ENCODE measurements around the gene FCHSD2. TPM values are rescaled to one million over a fixed set of nuclear protein-coding genes. Genes with fewer than 3 reads are reported as not detected.

The FCHSD2 gene
- total RNA-seq, 1 donor from 2014 or later = 22.2 TPM

GRCh38 chr11:73078631-73079030 lies 63.5 kb downstream of the FCHSD2 start:
- no peak overlapping the region for H3K9ac ChIP-seq
- no peaks in the 10 kb centered on the region for H3K27me3 ChIP-seq
- Mint-ChIP-seq H3K27me3 (ENCODE audit: insufficient read depth, low read depth) (peaks cover 5% of the 10 kb centered on the region), H3K36me3 (peaks cover 37% of the 10 kb centered on the region), H3K9me3 (peaks cover 13% of the 10 kb centered on the region), H3K27ac (no peak overlapping the region), H3K4me1 (no peaks in the 10 kb centered on the region), H3K4me3 (no peak overlapping the region)
- TF ChIP-seq, protein P1, sequence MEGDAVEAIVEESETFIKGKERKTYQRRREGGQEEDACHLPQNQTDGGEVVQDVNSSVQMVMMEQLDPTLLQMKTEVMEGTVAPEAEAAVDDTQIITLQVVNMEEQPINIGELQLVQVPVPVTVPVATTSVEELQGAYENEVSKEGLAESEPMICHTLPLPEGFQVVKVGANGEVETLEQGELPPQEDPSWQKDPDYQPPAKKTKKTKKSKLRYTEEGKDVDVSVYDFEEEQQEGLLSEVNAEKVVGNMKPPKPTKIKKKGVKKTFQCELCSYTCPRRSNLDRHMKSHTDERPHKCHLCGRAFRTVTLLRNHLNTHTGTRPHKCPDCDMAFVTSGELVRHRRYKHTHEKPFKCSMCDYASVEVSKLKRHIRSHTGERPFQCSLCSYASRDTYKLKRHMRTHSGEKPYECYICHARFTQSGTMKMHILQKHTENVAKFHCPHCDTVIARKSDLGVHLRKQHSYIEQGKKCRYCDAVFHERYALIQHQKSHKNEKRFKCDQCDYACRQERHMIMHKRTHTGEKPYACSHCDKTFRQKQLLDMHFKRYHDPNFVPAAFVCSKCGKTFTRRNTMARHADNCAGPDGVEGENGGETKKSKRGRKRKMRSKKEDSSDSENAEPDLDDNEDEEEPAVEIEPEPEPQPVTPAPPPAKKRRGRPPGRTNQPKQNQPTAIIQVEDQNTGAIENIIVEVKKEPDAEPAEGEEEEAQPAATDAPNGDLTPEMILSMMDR (IDR thresholded peaks at IDR 0.05) = no peak
- TF ChIP-seq EZH2 (IDR thresholded peaks at IDR 0.05) (no peak), EZH2phosphoT487 (IDR thresholded peaks at IDR 0.05) (no peak)
- H3K4me2 ChIP-seq = no peak overlapping the region
- no peaks in the 10 kb centered on the region for H3K4me1 ChIP-seq
- H2AFZ ChIP-seq (replicated peaks) = no peak overlapping the region
- no peak overlapping the region for H3K4me3 ChIP-seq
- H4K20me1 ChIP-seq (ENCODE audit: low read depth) = no peaks in the 10 kb centered on the region
- DNase-seq (ENCODE audit: low spot score) = no peak
- peaks cover 3% of the 10 kb centered on the region for H3K36me3 ChIP-seq
- H3K79me2 ChIP-seq (ENCODE audit: low read depth) = peaks cover 6% of the 10 kb centered on the region
- no peak overlapping the region for H3K27ac ChIP-seq
- H3K9me3 ChIP-seq (ENCODE audit: low read depth) = peaks cover 12% of the 10 kb centered on the region
- no peaks in the 10 kb centered on the region for H3F3A ChIP-seq (ENCODE audit: low read depth)

GRCh38 chr11:73077454-73077853 lies 64.7 kb downstream of the FCHSD2 start:
- Histone ChIP-seq H3K27me3 (no peaks in the 10 kb centered on the region), H3K4me1 (no peaks in the 10 kb centered on the region), H2AFZ (replicated peaks) (no peak overlapping the region), H3K9ac (no peak overlapping the region), H3F3A (ENCODE audit: low read depth) (no peaks in the 10 kb centered on the region), H3K4me2 (no peak overlapping the region), H3K27ac (no peak overlapping the region), H4K20me1 (ENCODE audit: low read depth) (no peaks in the 10 kb centered on the region), H3K36me3 (peaks cover 3% of the 10 kb centered on the region), H3K4me3 (no peak overlapping the region), H3K9me3 (ENCODE audit: low read depth) (peaks cover 12% of the 10 kb centered on the region), H3K79me2 (ENCODE audit: low read depth) (peaks cover 6% of the 10 kb centered on the region)
- TF ChIP-seq, protein P1 (IDR thresholded peaks at IDR 0.05) = no peak
- TF ChIP-seq EZH2phosphoT487 (IDR thresholded peaks at IDR 0.05) (no peak), EZH2 (IDR thresholded peaks at IDR 0.05) (no peak)
- no peak overlapping the region for H3K27ac Mint-ChIP-seq
- no peaks in the 10 kb centered on the region for H3K4me1 Mint-ChIP-seq
- DNase-seq (ENCODE audit: low spot score) = no peak
- H3K9me3 Mint-ChIP-seq = peaks cover 13% of the 10 kb centered on the region
- H3K4me3 Mint-ChIP-seq = no peak overlapping the region
- peaks cover 5% of the 10 kb centered on the region for H3K27me3 Mint-ChIP-seq (ENCODE audit: insufficient read depth, low read depth)
- H3K36me3 Mint-ChIP-seq = peaks cover 31% of the 10 kb centered on the region

DNA sequence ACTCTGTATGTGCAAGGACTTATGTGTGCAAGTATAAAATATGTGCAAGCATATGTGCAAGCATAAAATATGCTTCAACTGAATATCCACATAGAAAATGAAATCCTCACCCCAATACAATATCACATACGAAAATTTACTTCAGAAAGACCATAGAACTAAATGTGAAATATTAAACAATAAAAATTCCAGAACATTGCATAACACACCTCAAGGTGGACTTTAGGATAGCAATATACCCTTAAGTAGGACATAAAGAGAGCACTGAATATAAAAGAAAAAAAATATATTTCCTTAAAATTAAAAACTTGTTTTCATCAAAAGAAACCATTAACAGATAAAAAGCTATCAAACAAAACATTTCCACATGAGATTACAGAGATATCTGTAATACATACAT lies 67.8 kb downstream of the FCHSD2 start:
- Mint-ChIP-seq H3K36me3 (peaks cover 29% of the 10 kb centered on the region), H3K27ac (no peak overlapping the region), H3K4me3 (no peak overlapping the region), H3K27me3 (ENCODE audit: insufficient read depth, low read depth) (peaks cover 5% of the 10 kb centered on the region), H3K9me3 (peaks cover 15% of the 10 kb centered on the region), H3K4me1 (no peaks in the 10 kb centered on the region)
- H3K79me2 ChIP-seq (ENCODE audit: low read depth) = peaks cover 6% of the 10 kb centered on the region
- no peak overlapping the region for H3K9ac ChIP-seq
- DNase-seq (ENCODE audit: low spot score) = no peak
- H3K9me3 ChIP-seq (ENCODE audit: low read depth) = peaks cover 12% of the 10 kb centered on the region
- no peak overlapping the region for H3K4me2 ChIP-seq
- no peaks in the 10 kb centered on the region for H3K27me3 ChIP-seq
- peaks cover under 1% of the 10 kb centered on the region for H3K36me3 ChIP-seq
- TF ChIP-seq, protein P1 (IDR thresholded peaks at IDR 0.05) = no peak
- TF ChIP-seq EZH2phosphoT487 (IDR thresholded peaks at IDR 0.05) (no peak), EZH2 (IDR thresholded peaks at IDR 0.05) (no peak)
- H3F3A ChIP-seq (ENCODE audit: low read depth) = no peaks in the 10 kb centered on the region
- no peak overlapping the region for H3K27ac ChIP-seq
- H2AFZ ChIP-seq (replicated peaks) = no peak overlapping the region
- H3K4me1 ChIP-seq = no peaks in the 10 kb centered on the region
- H3K4me3 ChIP-seq = no peak overlapping the region
- no peaks in the 10 kb centered on the region for H4K20me1 ChIP-seq (ENCODE audit: low read depth)
